Muscle of arm (tissue), 12 donors: ENCODE measurements around the gene SPATA13. TPM values are rescaled to one million over a fixed set of nuclear protein-coding genes. Genes with fewer than 3 reads are reported as not detected.

Experiments used
- DNase-seq: peaks from one replicate; pipeline ENCODE4 v3.0.0-alpha.2; 2013
- polyA plus RNA-seq, 12 donors: library from polyadenylated mRNA; unstranded; fragments of 120-200 nt; gene quantifications; one replicate each; pipeline ENCODE4 v1.2.1, GENCODE V29; 2013; ENCODE audit not compliant: insufficient read length in 12 of 12

Gene SPATA13
- polyA plus RNA-seq, 12 donors, result 3.2 to 33.9 (median 4.5) TPM; not detected in 1

DNA sequence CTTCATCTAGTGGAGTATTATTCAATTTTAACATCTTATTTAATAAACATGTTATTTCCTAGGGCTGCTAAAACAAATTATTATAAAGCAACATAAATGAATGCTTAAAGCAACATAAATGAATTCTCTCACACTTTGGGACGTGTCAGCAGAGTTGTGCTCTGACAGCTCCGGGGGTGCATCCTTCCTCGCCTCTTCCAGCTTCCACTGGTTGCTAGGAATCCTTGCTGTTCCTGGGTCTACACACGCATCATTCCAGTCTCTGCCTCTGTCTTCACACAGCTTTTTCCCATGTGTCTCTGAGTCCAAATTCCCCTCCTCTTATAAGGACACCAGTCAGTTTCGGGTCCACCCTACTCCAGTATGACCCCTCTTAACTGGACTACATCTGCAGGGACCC, 21.6 kb upstream of the SPATA13 start:
- no peak for DNase-seq

GRCh38 chr13:24141333-24141910, 19.1 kb upstream of the SPATA13 start:
- no peak for DNase-seq

- no peak for DNase-seq
Measured at GRCh38 chr13:24142453-24142852, 18.1 kb upstream of the SPATA13 start.

GRCh38 chr13:24142886-24143285, 17.6 kb upstream of the SPATA13 start:
- DNase-seq, result no peak

DNA sequence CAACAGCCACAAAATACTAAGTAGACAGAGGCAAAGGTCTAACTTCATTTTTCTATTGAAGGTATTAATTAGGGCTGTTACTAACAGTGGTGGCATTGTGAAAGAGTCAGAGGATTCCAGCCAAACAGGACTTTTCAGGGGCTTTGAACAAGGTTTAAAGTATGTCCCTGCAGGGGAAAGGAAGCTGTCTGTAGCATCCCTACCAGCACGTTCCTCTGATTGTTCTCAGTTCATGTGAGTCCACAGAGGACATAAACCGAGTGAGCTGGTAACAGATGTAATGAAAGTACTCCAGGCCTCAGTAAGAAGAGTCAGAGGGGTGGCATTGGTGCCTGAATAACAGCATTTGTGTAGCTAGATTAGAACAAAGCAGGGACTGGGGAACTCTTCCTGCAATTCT, 15.3 kb upstream of the SPATA13 start:
- no peak for DNase-seq

GRCh38 chr13:24145674-24146073, 14.8 kb upstream of the SPATA13 start:
- no peak for DNase-seq

DNA sequence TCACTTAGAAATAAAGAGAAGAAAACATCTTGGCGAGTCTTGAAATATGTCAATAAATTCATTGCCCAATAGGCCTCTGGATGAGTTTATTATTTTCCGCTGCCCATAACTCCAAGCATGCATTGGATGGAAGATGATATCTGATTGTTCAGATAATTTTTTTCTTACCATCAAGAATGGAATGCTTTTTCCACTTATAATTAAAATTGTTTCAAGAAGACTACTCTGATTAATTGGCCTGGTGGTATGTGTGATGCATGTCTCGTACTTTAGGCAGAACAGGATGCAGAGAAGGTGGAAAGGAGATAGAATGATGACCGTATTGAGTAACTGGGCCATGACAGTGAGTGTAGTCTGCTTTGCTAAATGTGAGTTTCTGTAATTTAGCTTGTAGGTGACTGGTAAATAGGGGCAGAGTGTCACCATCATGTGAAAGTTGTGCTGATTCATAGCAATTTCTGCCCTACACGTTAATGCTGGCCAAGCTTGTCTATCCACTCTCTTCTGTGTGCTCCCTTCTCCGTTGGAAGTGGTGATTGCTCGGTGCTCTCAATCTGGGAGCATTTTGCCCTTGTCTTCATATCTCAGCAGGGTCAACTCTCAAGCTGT, 13.5 kb upstream of the SPATA13 start:
- DNase-seq, result no peak

DNA sequence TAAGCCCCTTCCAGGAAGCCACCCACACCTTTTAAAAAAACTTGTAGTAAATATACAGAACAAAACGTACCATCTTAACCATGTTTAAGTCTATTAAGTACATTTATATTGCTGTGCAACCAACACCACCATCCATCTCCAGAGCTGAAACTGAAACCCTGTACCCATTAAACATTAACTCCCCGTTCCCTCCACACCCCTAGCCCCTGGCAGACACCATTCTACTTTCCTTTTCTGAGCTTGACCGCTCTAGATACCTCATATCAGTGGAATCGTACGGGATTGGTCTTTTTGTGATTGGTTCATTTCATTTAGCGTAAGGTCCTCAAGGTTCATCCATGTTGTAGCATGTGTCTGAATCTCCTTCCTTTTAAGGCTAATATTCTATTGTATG, 13.0 kb upstream of the SPATA13 start:
- DNase-seq, result no peak

DNA sequence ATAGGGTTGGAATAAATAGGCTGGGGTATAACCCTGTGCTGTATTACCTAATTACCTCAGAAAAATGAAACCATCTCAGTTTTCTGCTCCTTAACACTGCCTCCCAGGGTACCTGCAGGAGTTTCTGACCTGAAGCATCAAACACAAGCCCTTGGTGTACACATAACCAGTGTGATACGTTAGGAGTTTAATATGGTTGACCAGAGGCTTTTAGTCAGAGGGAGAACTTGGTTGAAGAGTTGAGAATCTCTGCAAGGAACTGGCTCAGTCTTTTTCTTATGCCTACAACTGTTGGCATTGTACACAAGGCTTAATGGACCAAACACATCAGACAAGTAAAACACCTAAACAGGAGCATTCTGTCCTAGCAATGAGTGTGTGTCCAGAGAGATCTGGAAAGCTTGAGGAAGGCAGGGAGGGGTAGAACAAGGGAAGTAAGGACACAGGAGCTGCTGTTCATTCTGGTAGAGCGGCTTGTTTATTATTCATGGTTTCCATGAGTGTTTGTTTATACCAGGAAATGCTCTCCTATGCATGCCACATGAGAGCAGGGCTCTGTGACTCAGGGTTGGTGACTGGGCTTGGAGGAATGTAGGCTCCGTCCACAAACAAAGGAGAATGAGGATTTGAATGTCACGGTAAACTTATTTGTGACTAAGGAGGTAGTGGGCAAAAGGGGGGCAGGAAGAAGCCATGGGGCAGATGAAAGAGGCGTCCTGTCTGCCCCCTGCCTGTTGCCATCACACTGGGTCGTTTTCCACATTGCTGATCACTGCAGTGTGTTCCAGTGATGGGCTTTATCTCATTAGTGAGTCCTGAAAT, 11.9 kb upstream of the SPATA13 start:
- no peak for DNase-seq

DNA sequence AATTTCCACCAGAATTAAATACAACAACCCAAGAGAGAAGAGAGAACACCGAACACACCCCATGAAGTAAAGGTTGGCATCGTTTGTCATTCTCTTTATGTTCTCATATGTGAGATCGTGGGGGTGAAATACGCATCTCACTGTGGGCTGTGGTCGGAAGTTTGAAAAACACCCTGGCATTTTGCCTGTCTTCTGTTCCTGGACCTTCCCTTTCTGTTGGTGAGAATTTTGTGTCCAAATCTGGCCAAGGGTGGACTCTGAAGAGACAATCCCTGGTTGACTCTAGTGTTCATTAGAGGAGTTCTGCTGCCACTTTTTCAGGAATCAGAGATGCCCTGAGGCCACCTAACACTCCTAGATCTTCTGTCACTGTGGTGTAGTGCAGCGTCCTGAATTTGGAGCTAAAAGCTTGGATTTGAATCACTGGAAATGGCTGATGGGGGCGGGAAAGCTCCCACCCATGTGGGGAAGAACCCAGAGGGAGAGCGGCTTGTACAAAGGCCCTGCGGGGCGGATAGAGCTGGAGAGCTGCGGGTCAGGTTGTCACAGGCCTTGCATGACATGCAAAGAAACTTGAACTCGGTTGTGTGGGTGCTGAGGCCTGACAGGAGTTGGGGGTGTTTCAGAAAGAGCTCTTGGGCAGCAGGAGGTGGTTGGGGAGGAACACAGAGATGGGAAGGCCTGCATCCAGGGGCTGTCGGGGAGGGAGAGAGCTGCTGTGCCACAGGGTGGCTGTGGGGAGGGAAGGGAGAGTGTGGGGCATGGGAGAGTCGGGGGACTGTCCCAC, 11.1 kb upstream of the SPATA13 start:
- no peak for DNase-seq

GRCh38 chr13:24150572-24150971, 9.9 kb upstream of the SPATA13 start:
- no peak for DNase-seq

DNA sequence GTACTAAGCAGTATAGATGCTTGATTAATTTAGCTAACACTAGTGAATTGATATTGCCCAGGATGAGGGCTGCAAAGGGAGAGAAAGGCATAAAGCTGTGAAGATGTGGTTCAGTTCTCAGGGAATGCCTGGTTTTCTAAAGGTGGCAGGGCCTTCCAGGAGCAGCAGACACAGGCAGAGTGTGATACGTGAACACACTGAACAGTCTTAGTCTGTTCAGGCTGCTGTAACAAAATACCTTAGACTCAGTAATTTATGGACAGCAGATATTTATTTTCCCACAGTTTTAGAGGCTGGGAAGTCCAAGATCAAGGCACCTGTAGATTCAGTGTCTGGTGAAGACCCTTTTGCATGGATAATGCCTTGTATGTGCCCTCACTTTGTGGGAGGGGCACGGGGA, 8.7 kb upstream of the SPATA13 start:
- no peak for DNase-seq

DNA sequence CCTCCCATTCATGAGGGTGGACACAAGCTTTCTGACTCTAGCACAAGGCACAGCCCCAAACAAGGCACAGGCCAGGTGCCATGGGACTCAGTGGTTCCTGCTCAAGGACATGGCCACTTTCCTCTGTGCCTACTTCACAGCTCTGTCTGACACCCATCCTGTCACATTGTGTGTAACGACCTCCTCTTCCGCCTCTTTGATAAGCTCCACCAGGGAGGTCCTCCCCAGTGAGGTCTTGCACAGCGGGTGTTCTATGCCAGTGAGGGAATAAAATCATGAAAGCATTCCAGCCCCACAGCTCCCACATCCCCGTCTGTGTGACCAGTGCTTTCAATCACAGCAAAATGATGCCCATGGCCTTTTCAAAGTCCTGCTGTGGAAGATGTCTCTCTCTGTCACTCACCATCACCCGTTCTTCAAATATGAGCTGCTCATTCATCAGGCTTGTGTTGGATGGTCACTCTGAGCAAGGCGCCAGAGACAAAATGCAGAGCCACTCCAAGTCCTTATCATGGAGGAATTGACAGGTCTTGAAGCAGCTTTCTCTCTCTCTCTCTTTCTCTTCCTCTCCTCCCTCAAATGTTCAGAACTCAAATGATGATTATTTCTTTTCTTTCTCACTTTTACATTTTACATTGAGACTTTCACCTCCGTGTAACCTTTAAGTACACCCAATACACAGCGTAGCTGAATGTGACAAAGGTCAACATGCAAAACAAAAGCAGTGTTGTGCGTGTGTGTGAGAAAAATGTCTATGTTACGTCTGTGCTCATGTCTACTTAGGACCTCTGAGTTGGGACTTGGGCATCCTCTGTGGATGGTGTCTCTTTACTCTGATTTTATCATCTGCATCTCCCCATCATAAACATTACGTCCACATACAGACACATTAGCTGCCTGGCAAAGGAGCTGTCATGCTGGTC, 8.0 kb upstream of the SPATA13 start:
- no peak for DNase-seq

GRCh38 chr13:24153347-24153746, 7.2 kb upstream of the SPATA13 start:
- DNase-seq, result no peak

DNA sequence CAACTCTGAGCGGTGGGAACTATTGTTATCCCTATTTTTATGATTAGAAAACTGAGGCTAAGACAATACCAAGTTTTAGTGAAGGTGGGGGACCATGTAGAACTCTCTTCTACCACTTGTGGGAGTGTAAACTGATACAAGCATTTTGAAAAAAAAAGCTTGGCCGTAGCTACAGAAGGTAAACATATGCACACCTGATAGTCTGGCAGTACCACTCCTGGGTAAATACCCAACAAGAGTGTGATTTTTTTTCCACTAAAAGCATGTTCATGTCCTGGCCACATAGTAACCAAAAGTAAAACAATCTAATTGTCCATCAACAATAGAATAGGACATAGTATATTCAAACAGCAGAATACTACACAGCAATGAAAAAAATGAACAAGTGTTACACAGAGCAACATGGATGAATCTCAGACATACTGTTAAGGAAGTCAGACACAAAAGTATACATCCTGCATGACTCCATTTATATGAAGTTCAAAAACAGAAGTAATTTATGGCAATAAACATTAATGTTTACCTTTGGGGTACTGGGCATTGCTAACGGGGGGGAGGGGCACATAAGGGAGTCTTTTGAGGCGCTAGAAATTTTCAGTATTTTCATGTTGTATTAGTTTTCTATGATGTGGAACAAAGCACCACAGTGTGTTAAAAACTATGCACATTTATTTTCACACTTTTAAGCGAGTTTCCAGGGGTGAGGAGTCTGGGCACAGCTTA, 6.4 kb upstream of the SPATA13 start:
- no peak for DNase-seq

DNA sequence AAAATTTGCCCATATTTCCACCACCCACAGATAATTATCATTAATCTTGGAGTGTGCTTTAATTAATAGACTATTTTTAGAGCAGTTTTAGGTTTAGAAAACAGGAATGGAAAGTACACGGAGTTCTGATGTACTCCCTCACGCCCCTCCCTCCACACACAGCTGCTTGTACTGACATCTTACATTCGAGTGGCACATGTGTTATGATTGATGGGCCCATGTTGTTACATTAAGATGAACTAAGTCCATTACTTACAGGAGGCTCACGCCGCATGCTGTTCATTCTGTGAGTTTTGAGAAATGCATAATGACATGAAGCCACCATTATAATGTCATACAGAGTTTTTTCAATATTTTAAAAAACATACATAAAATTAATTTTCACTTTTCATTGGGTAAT, 1.2 kb upstream of the SPATA13 start:
- no peak for DNase-seq

GRCh38 chr13:24161010-24161775, 673 bp downstream of the SPATA13 start:
- no peak for DNase-seq

- no peak for DNase-seq
Measured at GRCh38 chr13:24161980-24162525, 1.5 kb downstream of the SPATA13 start.

- DNase-seq, result no peak
Measured at GRCh38 chr13:24162604-24163003, 2.1 kb downstream of the SPATA13 start.

GRCh38 chr13:24165746-24166145, 5.2 kb downstream of the SPATA13 start:
- no peak for DNase-seq
